ENCODE results near the gene POLR2I.

Gene POLR2I

GRCh38 chr19:36131221-36131620, 16.5 kb upstream of the POLR2I start:
- DNase-seq: peak; percentile 24

DNA sequence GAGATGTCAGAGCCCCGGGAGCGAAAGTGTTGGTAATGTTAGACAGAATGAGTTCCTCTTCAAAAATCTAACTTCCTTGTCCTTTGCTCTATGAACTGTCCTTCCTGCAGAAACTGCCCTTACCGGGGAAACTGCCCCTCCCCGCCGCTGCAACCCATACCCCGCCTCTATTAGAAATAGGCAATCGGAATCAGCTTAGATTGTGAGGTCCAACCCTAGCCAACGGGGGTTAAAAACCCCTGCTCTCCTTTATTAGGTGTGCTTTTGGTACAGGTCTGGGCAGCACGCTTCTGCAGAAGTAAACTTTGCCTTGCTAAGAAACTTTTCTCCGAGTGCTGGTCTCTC, 13.7 kb upstream of the POLR2I start:
- DNase-seq: no peak

- DNase-seq: no peak
These were observed 10.9 kb upstream of the POLR2I start for GRCh38 chr19:36125557-36125956.

DNA sequence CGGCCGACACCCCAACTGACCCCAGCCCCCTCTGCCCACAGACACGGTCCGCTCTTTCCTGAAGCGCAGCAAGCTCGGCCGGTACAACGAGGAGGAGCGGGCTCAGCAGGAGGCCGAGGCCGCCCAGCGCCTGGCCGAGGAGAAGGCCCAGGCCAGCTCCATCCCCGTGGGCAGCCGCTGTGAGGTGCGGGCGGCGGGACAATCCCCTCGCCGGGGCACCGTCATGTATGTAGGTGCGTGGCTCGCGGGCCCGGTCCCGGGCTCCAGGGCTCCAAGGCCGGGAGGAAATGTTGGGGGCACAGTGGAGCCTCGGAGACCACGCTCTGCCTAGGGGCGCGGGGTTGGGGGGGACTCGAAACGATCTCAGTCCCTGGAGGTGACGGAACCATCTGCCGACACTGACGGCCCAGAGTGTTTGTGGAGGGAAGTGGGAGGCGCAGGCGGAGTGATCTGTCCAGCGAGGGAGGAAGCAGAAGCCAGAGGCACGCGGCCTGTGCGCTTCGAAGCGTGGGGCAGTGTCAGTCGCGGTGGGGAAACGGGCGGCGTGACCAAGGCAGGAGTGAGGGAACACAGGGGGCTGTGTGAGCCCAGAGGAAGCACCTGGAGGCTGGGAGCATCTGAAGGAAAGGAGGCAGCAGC, 6.9 kb upstream of the POLR2I start:
- no peak for DNase-seq

- no peak for DNase-seq
These were observed 6.3 kb upstream of the POLR2I start for GRCh38 chr19:36120984-36121358.

GRCh38 chr19:36120092-36120983, 5.7 kb upstream of the POLR2I start:
- no peak for DNase-seq

DNA sequence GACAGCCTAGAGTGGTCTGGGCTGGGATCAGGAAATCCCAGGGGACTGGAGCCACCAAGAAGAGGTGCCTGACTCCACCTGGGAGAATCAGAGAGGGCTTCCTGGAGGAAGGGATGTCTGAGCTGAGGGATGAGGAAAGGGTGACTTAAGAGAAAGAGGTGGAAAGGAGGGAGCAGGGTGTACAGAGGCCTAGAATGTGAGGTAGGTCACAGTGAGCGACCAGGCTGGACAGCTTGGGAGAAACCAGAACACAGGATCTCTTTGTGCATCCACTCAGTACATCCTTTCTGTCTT, 1.6 kb upstream of the POLR2I start:
- DNase-seq: no peak

GRCh38 chr19:36115453-36116343, 1.0 kb upstream of the POLR2I start, which contains the start of gene TBCB:
TBCB (plus strand) TSS chr19:36115468; CDS start chr19:36115561, 93 bp downstream.
- DNase-seq: no peak

DNA sequence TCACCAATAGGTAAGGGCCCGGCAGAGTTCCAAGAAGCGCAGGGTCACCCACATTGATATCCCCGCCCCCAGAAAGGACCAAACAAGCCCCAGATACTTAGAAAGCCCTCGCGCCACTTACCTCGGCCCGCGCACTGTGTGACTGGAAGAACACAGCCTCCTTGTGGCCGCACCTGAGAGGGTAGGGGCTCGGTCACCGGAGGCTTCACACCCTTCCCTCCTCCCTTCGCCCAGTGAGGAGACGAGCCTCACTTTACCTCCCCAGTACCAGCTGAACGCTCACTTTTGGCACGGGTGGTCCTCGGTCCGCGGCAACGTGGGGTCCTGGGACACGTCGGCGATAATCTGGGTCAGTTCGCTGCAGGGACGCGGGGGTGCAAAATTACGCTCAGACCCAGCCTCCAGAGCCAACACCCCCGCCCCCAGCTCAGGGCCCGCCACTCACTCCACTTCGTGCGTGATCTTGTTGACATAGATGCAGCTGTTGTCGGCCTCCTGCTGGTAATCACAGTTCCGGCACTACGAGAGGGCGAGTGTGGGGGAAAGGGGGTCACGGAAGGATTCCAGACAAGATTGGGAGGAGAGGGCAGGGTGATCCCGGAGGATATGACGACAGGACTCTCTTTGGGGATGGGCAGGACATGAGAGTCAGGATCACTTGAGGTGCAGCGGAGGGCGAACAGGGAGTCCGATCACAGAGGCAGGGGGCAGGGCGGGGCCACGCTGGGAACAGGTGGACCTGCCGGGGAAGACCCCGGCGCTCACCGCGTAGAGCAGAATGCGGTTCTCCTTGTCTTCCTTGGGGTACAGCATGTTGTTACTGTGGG, 568 bp downstream of the POLR2I start:
- peak; percentile 3 for DNase-seq

GRCh38 chr19:36113425-36113824, 1.2 kb downstream of the POLR2I start:
- no peak for DNase-seq

- DNase-seq: no peak
These were observed 2.0 kb downstream of the POLR2I start for GRCh38 chr19:36112678-36113077.

DNA sequence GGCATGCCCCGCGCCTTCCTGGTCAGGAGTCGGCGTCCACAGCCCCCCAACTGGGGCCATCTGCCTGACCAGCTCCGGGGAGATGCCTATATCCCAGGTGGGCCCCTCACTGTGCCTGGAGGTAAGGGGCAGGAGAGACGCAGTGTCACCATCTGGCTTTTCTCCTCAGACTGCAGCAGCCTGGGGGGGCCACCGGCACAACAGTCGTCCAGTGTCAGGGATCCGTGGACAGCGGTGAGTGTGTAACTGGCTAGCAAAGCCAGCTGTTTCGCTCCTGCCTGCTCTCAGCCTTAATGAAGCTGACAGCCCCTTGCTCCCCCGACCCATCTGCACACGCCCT, 3.5 kb downstream of the POLR2I start:
- no peak for DNase-seq

GRCh38 chr19:36110487-36111199, 4.0 kb downstream of the POLR2I start, which contains the start of gene OVOL3:
OVOL3 (plus strand) TSS chr19:36111143; CDS start chr19:36111203, 60 bp downstream.
- no peak for DNase-seq

DNA sequence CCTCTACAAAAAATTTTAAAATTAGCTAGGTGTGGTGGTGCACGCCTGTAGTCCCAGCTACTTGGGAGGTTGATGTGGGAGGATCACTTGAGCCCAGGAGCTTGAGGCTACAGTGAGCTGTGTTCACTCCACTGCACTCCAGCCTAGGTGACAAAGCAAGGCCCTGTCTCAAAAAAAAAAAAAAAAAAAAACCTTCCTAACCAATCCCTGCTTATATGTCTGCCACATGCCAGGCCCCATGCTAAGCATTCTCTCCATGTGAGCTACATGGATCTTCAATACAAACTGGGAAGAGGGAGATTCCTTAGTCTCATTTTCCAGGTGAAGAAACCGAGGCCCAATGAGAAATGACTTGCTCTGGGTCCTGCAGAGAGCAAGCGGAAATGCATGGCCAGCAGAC, 6.0 kb downstream of the POLR2I start:
- no peak for DNase-seq

- DNase-seq: no peak
These were observed 7.7 kb downstream of the POLR2I start for GRCh38 chr19:36106991-36107390.

- no peak for DNase-seq
These were observed 8.2 kb downstream of the POLR2I start for GRCh38 chr19:36106441-36106840.

GRCh38 chr19:36103842-36104552, 10.7 kb downstream of the POLR2I start:
- no peak for DNase-seq

DNA sequence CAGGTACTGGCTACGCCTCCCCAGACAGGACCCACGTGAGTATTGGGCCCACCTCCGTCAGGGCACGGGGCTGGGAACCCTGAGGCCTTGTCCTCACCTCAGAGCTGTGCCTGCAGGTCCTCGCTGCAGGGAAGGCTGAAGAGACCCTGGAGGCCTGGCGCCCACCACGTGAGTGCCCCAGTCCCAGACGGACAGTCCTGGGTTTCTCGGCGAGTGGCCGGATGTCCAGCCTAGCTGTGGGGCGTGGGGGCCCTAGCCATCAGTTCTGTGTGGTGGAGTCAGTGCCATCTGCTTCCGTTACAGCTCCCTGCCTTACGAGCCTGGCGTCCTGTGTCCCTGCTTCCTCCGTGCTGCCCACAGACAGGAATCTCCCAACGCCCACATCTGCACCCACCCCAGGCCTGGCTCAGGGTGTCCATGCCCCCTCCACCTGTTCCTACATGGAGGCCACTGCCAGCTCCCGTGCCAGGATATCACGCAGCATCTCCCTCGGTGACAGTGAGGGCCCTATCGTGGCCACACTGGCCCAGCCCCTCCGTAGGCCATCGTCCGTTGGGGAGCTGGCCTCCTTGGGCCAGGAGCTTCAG, 11.5 kb downstream of the POLR2I start:
- DNase-seq: no peak

- no peak for DNase-seq
These were observed 12.9 kb downstream of the POLR2I start for GRCh38 chr19:36101550-36102327.

GRCh38 chr19:36100476-36100875, 14.2 kb downstream of the POLR2I start:
- no peak for DNase-seq
